BLaER1 treated with 17β-estradiol and CSF1 and Interleukin-3, amounts not matched to agents 10 nM and 100 nM (cell line): ENCODE measurements around the gene XPR1.

Experiments
- H3K27ac ChIP-seq, 11 experiments: shearing (Covaris generic); formaldehyde crosslinking; 2 replicates each; pipeline ENCODE4 v1.8.1; 2022
- H3K27me3 ChIP-seq, 11 experiments: shearing (Covaris generic); formaldehyde crosslinking; 2 replicates each; pipeline ENCODE4 v1.8.1; 2022
- H3K36me3 ChIP-seq, 11 experiments: shearing (Covaris generic); formaldehyde crosslinking; 2 replicates each; pipeline ENCODE4 v1.8.1; 2022
- H3K4me1 ChIP-seq, 10 experiments: shearing (Covaris generic); formaldehyde crosslinking; 2 replicates each; pipeline ENCODE4 v1.8.1; 2022
- H3K4me2 ChIP-seq, 11 experiments: shearing (Covaris generic); formaldehyde crosslinking; 2 replicates each; pipeline ENCODE4 v1.8.1; 2022
- H3K4me3 ChIP-seq, 10 experiments: shearing (Covaris generic); formaldehyde crosslinking; 2 replicates each; pipeline ENCODE4 v1.8.1; 2022
- H3K9ac ChIP-seq, 11 experiments: shearing (Covaris generic); formaldehyde crosslinking; 2 replicates each; pipeline ENCODE4 v1.8.1; 2022
- H3K9me3 ChIP-seq, 11 experiments: shearing (Covaris generic); formaldehyde crosslinking; replicated peaks in 1 of 11; 2 replicates each; pipeline ENCODE4 v1.8.1; 2022
- H4K20me1 ChIP-seq, 11 experiments: shearing (Covaris generic); formaldehyde crosslinking; 2 replicates each; pipeline ENCODE4 v1.8.1; 2022
- Cebpa-rat ChIP-seq, 11 experiments: shearing (Covaris generic); IDR thresholded peaks; 2 replicates each; pipeline ENCODE4 v1.8.1; 2022

XPR1 gene

GRCh38 chr1:180884588-180885300 lies 252.9 kb downstream of the XPR1 start:
- no peak for TF ChIP-seq Cebpa-rat (IDR thresholded peaks at IDR 0.05)
- no peak overlapping the region for H3K4me2 ChIP-seq

DNA sequence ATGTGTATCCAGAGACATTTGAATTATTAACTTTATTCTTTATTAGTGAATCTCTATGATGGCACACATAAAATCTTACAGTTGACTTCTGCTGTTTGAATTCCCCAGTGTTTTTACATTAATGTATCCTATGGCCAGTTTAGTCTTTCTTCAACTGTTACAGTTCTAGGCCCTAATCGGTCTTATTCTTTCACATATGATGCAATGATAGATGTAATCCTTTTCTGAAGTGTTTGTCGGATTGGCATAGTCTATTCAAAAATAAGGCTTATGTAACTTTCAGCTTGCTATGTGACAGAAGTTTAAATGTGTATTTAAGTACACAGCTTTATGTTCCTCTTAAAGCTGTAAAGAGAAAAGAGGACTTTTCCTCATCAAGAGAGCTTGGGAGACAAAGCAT lies 254.5 kb downstream of the XPR1 start:
- H3K4me3 ChIP-seq = no peak overlapping the region
- no peak overlapping the region for H3K4me2 ChIP-seq
- no peak overlapping the region for H3K9ac ChIP-seq
- peaks cover 0 to 4% (median 0%) of the 10 kb centered on the region in 11 experiments; a peak in 2 of 22 replicates for H3K36me3 ChIP-seq
- no peaks in the 10 kb centered on the region for H3K9me3 ChIP-seq
- H3K4me1 ChIP-seq = peaks cover 0 to 11% (median 9%) of the 10 kb centered on the region in 10 experiments; a peak in 17 of 20 replicates
- no peaks in the 10 kb centered on the region for H4K20me1 ChIP-seq
- no peaks in the 10 kb centered on the region for H3K27me3 ChIP-seq
- TF ChIP-seq Cebpa-rat (IDR thresholded peaks at IDR 0.05) = no peak
- H3K27ac ChIP-seq = no peak overlapping the region

More at GRCh38 chr1:180884588-180885300, 252.9 kb downstream of the XPR1 start:
- H3K4me1 ChIP-seq = peaks cover 0 to 16% (median 9%) of the 10 kb centered on the region in 10 experiments; a peak in 17 of 20 replicates
- H3K4me3 ChIP-seq = no peak overlapping the region
- H3K27ac ChIP-seq = no peak overlapping the region
- no peak overlapping the region for H3K9ac ChIP-seq
- peaks cover 0 to 8% (median 0%) of the 10 kb centered on the region in 11 experiments; a peak in 6 of 22 replicates for H3K36me3 ChIP-seq
- no peaks in the 10 kb centered on the region for H4K20me1 ChIP-seq
- no peaks in the 10 kb centered on the region for H3K9me3 ChIP-seq
- H3K27me3 ChIP-seq = no peaks in the 10 kb centered on the region

DNA sequence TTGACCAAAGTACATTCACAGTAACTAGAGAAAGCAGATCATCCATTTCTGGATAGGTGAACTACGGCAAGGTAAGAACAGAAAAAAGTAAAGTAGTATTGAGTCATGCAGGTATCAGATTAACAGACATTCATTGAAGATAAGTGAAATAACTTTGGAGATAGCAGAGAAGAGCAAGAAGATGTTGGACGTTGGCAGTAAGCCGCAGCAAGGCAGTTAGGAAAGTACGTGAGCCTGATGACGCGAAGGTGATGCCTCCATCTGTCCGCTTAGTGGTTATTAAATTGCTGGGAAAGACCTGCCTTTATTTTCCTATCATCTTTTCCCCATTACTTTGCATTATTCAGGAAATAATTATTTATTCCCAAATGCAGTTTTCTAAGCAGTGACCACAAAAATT lies 256.0 kb downstream of the XPR1 start:
- H3K27ac ChIP-seq = no peak overlapping the region
- no peak for TF ChIP-seq Cebpa-rat (IDR thresholded peaks at IDR 0.05)
- H4K20me1 ChIP-seq = no peaks in the 10 kb centered on the region

GRCh38 chr1:180888870-180889269 lies 257.0 kb downstream of the XPR1 start:
- H3K9ac ChIP-seq = no peak overlapping the region
- H3K4me3 ChIP-seq = no peak overlapping the region
- H3K27me3 ChIP-seq = no peaks in the 10 kb centered on the region
- H4K20me1 ChIP-seq = no peaks in the 10 kb centered on the region
- H3K27ac ChIP-seq = no peak overlapping the region
- H3K36me3 ChIP-seq = peaks cover 0 to 3% (median 0%) of the 10 kb centered on the region in 11 experiments; a peak in 2 of 22 replicates
- H3K4me1 ChIP-seq = peaks cover 8 to 20% (median 17%) of the 10 kb centered on the region in 10 experiments
- H3K9me3 ChIP-seq = no peaks in the 10 kb centered on the region
- H3K4me2 ChIP-seq = peak overlapping the region in 10 of 11 experiments; percentile 0 to 39 (median 20); a peak in 12 of 22 replicates
- TF ChIP-seq Cebpa-rat (IDR thresholded peaks at IDR 0.05) = no peak

More for the DNA sequence above, 256.0 kb downstream of the XPR1 start:
- no peak overlapping the region for H3K4me3 ChIP-seq
- no peaks in the 10 kb centered on the region for H3K27me3 ChIP-seq
- peaks cover 0 to 11% (median 9%) of the 10 kb centered on the region in 10 experiments; a peak in 17 of 20 replicates for H3K4me1 ChIP-seq
- peaks cover 0 to 4% (median 0%) of the 10 kb centered on the region in 11 experiments; a peak in 2 of 22 replicates for H3K36me3 ChIP-seq
- H3K9me3 ChIP-seq = no peaks in the 10 kb centered on the region
- no peak overlapping the region for H3K9ac ChIP-seq
- H3K4me2 ChIP-seq = no peak overlapping the region

GRCh38 chr1:180889325-180889724 lies 257.5 kb downstream of the XPR1 start:
- no peak for TF ChIP-seq Cebpa-rat (IDR thresholded peaks at IDR 0.05)
- Histone ChIP-seq H3K4me2 (peak overlapping the region in 9 of 11 experiments; percentile 0 to 39 (median 24); a peak in 11 of 22 replicates), H3K4me3 (no peak overlapping the region), H3K9ac (no peak overlapping the region), H3K27ac (no peak overlapping the region), H4K20me1 (no peaks in the 10 kb centered on the region), H3K9me3 (no peaks in the 10 kb centered on the region), H3K27me3 (no peaks in the 10 kb centered on the region), H3K36me3 (no peaks in the 10 kb centered on the region; a peak in 1 of 22 replicates), H3K4me1 (peaks cover 12 to 23% (median 20%) of the 10 kb centered on the region in 10 experiments)

DNA sequence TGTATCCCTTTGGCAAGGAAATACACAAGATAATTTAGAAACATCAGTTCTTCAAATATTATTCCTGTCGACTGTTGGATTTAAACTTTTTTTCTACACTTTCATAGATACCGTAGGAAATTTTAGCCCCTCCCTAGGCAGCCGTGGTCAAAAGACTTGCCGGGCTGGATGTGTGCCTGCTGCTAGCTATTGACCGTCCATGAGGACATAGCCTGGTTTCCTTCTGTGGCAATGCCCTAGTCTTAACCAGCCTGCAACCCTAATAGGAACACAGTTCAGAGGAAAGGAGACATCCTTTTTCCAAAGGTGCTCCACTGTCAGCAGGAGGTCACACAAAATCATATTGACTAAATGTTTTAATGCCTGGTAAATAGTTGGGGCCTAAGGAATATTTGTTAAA lies 260.4 kb downstream of the XPR1 start:
- Histone ChIP-seq H3K27me3 (no peaks in the 10 kb centered on the region), H3K36me3 (peaks cover 0 to 8% (median 0%) of the 10 kb centered on the region in 11 experiments; a peak in 3 of 22 replicates), H3K4me1 (peaks cover 15 to 26% (median 23%) of the 10 kb centered on the region in 10 experiments), H4K20me1 (no peaks in the 10 kb centered on the region), H3K27ac (no peak overlapping the region), H3K4me3 (no peak overlapping the region), H3K9me3 (peaks cover 6 to 19% (median 14%) of the 10 kb centered on the region in 11 experiments; a peak in 13 of 22 replicates), H3K4me2 (no peak overlapping the region), H3K9ac (no peak overlapping the region)
- TF ChIP-seq Cebpa-rat (IDR thresholded peaks at IDR 0.05) = no peak

GRCh38 chr1:180892675-180893074 lies 260.9 kb downstream of the XPR1 start:
- no peak for TF ChIP-seq Cebpa-rat (IDR thresholded peaks at IDR 0.05)
- H3K4me2 ChIP-seq = no peak overlapping the region
- no peak overlapping the region for H3K4me3 ChIP-seq

DNA sequence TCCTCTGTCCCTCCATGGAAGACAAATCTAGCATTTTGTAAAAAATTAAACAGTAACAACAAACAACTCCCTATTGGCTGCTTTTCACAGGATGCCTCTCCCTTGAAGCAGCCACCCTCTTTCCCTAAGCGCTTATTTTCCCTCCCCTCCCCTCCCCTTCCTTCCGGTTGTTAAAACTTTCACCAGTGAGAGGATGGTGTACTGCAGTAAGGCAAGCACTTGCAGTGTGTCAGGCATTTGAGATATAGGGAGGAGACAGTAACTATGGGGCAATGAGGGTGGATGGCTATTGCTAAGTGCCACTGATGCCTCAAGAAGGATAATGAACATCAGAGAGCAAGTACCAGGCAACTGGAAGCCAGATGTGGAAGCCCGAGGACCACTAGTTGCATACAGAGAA lies 261.8 kb downstream of the XPR1 start:
- peak overlapping the region; percentile 8 to 67 (median 54); a peak in 20 of 22 replicates for H3K4me2 ChIP-seq
- H3K27ac ChIP-seq = no peak overlapping the region
- H3K27me3 ChIP-seq = no peaks in the 10 kb centered on the region
- peaks cover 15 to 38% (median 31%) of the 10 kb centered on the region in 10 experiments for H3K4me1 ChIP-seq
- TF ChIP-seq Cebpa-rat (IDR thresholded peaks at IDR 0.05) = no peak
- no peak overlapping the region for H3K4me3 ChIP-seq
- H4K20me1 ChIP-seq = no peaks in the 10 kb centered on the region
- peaks cover 6 to 19% (median 14%) of the 10 kb centered on the region in 11 experiments; a peak in 13 of 22 replicates for H3K9me3 ChIP-seq
- H3K9ac ChIP-seq = no peak overlapping the region
- peaks cover 0 to 8% (median 0%) of the 10 kb centered on the region in 11 experiments; a peak in 3 of 22 replicates for H3K36me3 ChIP-seq

More at GRCh38 chr1:180892675-180893074, 260.9 kb downstream of the XPR1 start:
- H3K27me3 ChIP-seq = no peaks in the 10 kb centered on the region
- H3K4me1 ChIP-seq = peaks cover 17 to 30% (median 26%) of the 10 kb centered on the region in 10 experiments
- no peak overlapping the region for H3K9ac ChIP-seq
- H3K36me3 ChIP-seq = peaks cover 0 to 8% (median 0%) of the 10 kb centered on the region in 11 experiments; a peak in 3 of 22 replicates
- H3K27ac ChIP-seq = no peak overlapping the region
- no peaks in the 10 kb centered on the region for H4K20me1 ChIP-seq
- peaks cover 6 to 19% (median 14%) of the 10 kb centered on the region in 11 experiments; a peak in 13 of 22 replicates for H3K9me3 ChIP-seq

- no peak for TF ChIP-seq Cebpa-rat (IDR thresholded peaks at IDR 0.05)
- Histone ChIP-seq H3K4me2 (no peak overlapping the region), H3K9me3 (peaks cover 6 to 19% (median 14%) of the 10 kb centered on the region in 11 experiments; a peak in 13 of 22 replicates), H3K36me3 (peaks cover 0 to 8% (median 0%) of the 10 kb centered on the region in 11 experiments; a peak in 3 of 22 replicates), H3K4me1 (peaks cover 7 to 35% (median 28%) of the 10 kb centered on the region in 10 experiments; a peak in 18 of 20 replicates), H3K27me3 (no peaks in the 10 kb centered on the region), H3K4me3 (no peak overlapping the region), H3K9ac (no peak overlapping the region), H4K20me1 (no peaks in the 10 kb centered on the region), H3K27ac (no peak overlapping the region)
These were observed 264.3 kb downstream of the XPR1 start for GRCh38 chr1:180896161-180896560.
